ENCODE data around the gene PAPPA2.
"Not testable (repeated sequence)": the region's sequence is repeated elsewhere in the genome, so short reads cannot be mapped to it uniquely, and the experiment has no call there.

The PAPPA2 gene

GRCh38 chr1:176557543-176558258 is 94.7 kb downstream of the PAPPA2 start:
- H3K4me1 Mint-ChIP-seq: peaks cover 6% of the 10 kb centered on the region
- no peaks in the 10 kb centered on the region for H3K9me3 Mint-ChIP-seq

DNA sequence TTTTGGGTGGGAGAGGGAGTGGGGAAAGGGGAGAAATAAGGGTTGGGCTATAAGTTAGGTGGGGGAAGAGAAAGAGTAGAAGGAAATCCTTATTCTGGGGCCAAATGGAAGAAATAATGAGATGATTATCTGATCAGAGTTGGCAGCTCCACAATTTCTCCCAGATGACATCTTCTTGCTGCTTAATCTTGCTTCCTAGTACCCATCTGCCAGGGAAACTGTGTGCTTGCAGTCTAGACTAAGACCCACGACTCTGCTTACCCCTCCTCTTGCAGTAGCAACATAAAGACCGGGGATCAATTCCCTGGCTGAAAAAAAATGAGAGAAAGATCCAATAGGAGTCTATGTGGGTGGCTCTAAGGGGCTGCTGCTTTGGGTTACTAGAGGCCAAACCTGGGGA is 95.6 kb downstream of the PAPPA2 start:
- no peak for ATAC-seq

More at GRCh38 chr1:176557543-176558258, 94.7 kb downstream of the PAPPA2 start:
- Mint-ChIP-seq H3K36me3 (no peaks in the 10 kb centered on the region), H3K27ac (no peak overlapping the region), H3K4me3 (no peak overlapping the region), H3K27me3 (peaks cover 43% of the 10 kb centered on the region)
- no peak for ATAC-seq

DNA sequence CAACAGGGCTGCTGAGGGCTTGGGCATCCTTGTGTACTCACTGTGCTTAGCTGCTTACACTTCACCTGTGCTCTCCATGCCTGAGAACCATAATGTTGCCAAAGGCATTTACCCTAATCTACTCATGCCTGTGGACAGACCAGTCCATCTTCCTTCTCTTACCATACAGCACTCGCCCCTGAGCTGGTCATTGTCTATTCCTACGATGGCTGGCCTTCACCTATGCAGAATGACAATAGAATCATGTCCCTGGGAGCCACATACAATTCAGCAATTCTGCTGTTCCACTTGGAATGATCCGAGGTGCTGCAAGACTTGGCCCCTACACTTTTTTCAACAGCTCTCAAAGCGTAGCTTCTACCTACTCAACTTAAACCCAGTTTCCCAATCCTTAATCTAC is 96.5 kb downstream of the PAPPA2 start:
- peaks cover 6% of the 10 kb centered on the region for H3K4me1 Mint-ChIP-seq
- H3K36me3 Mint-ChIP-seq: no peaks in the 10 kb centered on the region
- no peak overlapping the region for H3K27ac Mint-ChIP-seq
- H3K9me3 Mint-ChIP-seq: no peaks in the 10 kb centered on the region
- H3K27me3 Mint-ChIP-seq: peaks cover 27% of the 10 kb centered on the region
- H3K4me3 Mint-ChIP-seq: no peak overlapping the region
- no peak for ATAC-seq

More for the DNA sequence above, 95.6 kb downstream of the PAPPA2 start:
- Mint-ChIP-seq H3K4me3 (no peak overlapping the region), H3K36me3 (no peaks in the 10 kb centered on the region), H3K4me1 (peaks cover 6% of the 10 kb centered on the region), H3K9me3 (no peaks in the 10 kb centered on the region), H3K27ac (no peak overlapping the region), H3K27me3 (peaks cover 34% of the 10 kb centered on the region)

DNA sequence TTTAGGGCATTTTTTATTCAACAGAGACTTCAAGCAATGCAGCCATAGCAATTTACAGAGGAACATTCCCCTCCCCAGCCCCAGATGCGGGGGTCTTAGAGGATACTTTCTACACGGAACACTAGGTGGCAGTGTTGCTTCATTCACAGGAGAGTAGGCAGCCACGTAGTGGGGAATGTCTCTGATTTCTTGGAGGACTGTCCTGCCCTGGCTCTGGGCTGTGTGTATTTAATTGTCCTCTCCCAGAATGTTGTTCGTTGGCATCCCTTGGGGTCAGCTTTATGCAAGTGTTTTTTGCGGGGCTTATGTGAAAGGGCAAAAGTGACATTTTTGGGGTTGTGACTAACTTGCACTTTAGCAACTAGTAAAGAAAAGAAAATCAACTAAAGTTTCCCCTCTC is 96.9 kb downstream of the PAPPA2 start:
- peaks cover 6% of the 10 kb centered on the region for H3K4me1 Mint-ChIP-seq
- peaks cover 24% of the 10 kb centered on the region for H3K27me3 Mint-ChIP-seq

DNA sequence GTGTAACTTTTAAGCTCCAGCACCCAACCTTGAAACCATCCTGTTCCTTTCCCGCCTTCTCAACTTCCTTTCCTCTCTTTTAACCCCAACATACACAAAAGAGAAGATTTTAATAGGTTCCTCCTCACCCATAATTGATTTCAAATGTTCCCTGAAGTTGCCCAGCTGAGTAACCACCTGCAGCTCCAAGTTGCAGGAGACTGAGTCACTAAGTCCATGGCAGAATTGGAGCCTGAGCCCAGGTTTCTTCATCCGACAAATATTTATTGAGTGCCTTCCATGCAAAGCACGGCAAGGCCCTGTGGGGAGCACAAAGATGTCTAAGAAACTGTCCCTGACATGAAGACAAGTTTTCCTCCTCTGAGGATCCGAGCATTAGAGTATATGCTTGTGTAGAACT is 97.7 kb downstream of the PAPPA2 start:
- no peak for ATAC-seq
- peaks cover 16% of the 10 kb centered on the region for H3K27me3 Mint-ChIP-seq
- H3K4me1 Mint-ChIP-seq: peaks cover 6% of the 10 kb centered on the region

More for the DNA sequence above, 96.9 kb downstream of the PAPPA2 start:
- Mint-ChIP-seq H3K36me3 (no peaks in the 10 kb centered on the region), H3K9me3 (no peaks in the 10 kb centered on the region), H3K4me3 (no peak overlapping the region), H3K27ac (no peak overlapping the region)
- peak; percentile 58 for ATAC-seq

GRCh38 chr1:176561761-176562160 is 98.8 kb downstream of the PAPPA2 start:
- H3K27ac Mint-ChIP-seq, H3K4me3 Mint-ChIP-seq, H3K36me3 Mint-ChIP-seq, ATAC-seq, H3K9me3 Mint-ChIP-seq, H3K4me1 Mint-ChIP-seq: not testable (repeated sequence)
- H3K27me3 Mint-ChIP-seq: peaks cover 11% of the 10 kb centered on the region

More for the DNA sequence above, 97.7 kb downstream of the PAPPA2 start:
- Mint-ChIP-seq H3K4me3 (no peak overlapping the region), H3K36me3 (no peaks in the 10 kb centered on the region), H3K27ac (no peak overlapping the region), H3K9me3 (no peaks in the 10 kb centered on the region)

DNA sequence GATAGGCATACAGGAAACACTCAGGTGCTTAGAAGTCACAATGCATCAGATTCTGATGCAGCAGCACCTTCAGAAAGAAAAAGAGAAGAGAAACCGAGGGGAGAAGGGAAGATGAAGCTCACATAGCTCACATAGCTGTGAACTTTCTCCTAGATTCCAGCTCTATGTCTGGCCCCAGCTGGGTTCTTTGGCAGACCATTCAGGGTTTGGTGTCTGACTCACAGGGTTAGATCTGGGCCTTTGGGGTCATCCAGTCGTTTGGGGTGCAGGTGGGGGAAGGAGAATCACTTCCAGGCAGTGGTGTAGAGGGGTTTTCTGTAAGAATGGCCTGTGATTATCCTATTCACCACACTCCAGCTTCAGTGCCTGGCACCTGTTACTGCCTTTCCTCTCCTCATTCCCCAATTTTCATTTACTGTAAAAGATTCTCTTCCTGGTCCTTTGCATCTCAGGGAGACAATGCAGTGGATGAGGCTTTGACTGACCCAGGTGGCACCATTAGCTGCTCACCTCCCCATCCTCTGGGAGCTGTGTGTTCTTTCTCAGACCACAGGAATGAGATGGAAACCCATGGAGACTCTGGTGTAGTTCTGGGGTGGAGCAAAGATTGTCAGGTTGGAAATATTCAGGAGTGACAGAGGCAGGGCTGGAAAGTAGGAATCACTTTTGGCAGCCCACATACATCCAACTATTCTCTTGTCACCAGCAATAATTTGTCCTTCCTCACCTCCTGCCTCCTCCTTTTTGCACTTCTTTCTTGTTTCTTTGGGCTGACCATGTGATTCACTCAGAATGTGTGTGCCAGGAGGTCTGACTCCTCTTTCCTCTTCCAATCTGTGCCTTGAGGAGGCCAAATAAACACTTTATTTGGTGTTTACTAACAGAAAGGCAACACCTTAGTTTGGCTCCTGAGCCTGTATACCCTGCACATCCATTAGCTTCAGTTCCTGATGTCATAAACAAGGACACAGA is 103.3 kb downstream of the PAPPA2 start:
- no peak overlapping the region for H3K27ac Mint-ChIP-seq
- no peaks in the 10 kb centered on the region for H3K9me3 Mint-ChIP-seq
- H3K36me3 Mint-ChIP-seq: no peaks in the 10 kb centered on the region
- H3K27me3 Mint-ChIP-seq: peaks cover 7% of the 10 kb centered on the region
- H3K4me1 Mint-ChIP-seq: no peaks in the 10 kb centered on the region
- ATAC-seq: no peak
- no peak overlapping the region for H3K4me3 Mint-ChIP-seq

- Mint-ChIP-seq H3K27me3 (peaks cover 10% of the 10 kb centered on the region), H3K27ac (no peak overlapping the region), H3K36me3 (no peaks in the 10 kb centered on the region), H3K4me1 (no peaks in the 10 kb centered on the region), H3K4me3 (no peak overlapping the region), H3K9me3 (no peaks in the 10 kb centered on the region)
- no peak for ATAC-seq
Measured at GRCh38 chr1:176567190-176567794, 104.3 kb downstream of the PAPPA2 start.

- H3K36me3 Mint-ChIP-seq: no peaks in the 10 kb centered on the region
- no peak overlapping the region for H3K4me3 Mint-ChIP-seq
- H3K27ac Mint-ChIP-seq: no peak overlapping the region
- peaks cover 10% of the 10 kb centered on the region for H3K27me3 Mint-ChIP-seq
- H3K4me1 Mint-ChIP-seq: no peaks in the 10 kb centered on the region
- H3K9me3 Mint-ChIP-seq: no peaks in the 10 kb centered on the region
- no peak for ATAC-seq
Measured at GRCh38 chr1:176568185-176568584, 105.2 kb downstream of the PAPPA2 start.

DNA sequence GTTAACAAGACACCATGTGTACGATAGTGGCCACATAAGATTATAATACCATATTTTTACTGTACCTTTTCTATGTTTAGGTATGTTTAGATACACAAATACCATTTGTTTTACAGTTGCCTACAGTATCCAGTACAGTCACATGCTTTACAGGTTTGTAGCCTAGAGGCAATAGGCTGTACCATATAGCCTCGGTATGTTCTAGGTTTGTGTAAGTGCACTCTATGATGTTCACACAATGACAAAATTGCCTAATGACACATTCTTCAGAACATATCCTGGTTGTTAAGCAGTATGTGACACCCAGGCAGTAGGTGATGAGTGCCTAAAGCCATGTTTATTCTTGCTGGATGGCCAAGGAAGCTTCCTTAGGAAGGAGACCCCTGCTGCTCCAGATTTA is 111.8 kb downstream of the PAPPA2 start:
- Mint-ChIP-seq H3K27me3 (peaks cover 10% of the 10 kb centered on the region), H3K4me1 (no peaks in the 10 kb centered on the region), H3K27ac (no peak overlapping the region), H3K36me3 (no peaks in the 10 kb centered on the region), H3K4me3 (no peak overlapping the region), H3K9me3 (no peaks in the 10 kb centered on the region)
- ATAC-seq: no peak

GRCh38 chr1:176575991-176576390 is 113.0 kb downstream of the PAPPA2 start:
- H3K4me3 Mint-ChIP-seq: no peak overlapping the region
- H3K4me1 Mint-ChIP-seq: no peaks in the 10 kb centered on the region
- ATAC-seq: no peak
- no peaks in the 10 kb centered on the region for H3K36me3 Mint-ChIP-seq
- H3K27ac Mint-ChIP-seq: no peak overlapping the region
- no peaks in the 10 kb centered on the region for H3K9me3 Mint-ChIP-seq
- peaks cover 6% of the 10 kb centered on the region for H3K27me3 Mint-ChIP-seq

GRCh38 chr1:176576670-176577069 is 113.7 kb downstream of the PAPPA2 start:
- Mint-ChIP-seq H3K9me3 (no peaks in the 10 kb centered on the region), H3K27me3 (no peaks in the 10 kb centered on the region), H3K4me1 (no peaks in the 10 kb centered on the region), H3K36me3 (no peaks in the 10 kb centered on the region), H3K4me3 (no peak overlapping the region), H3K27ac (no peak overlapping the region)
- ATAC-seq: no peak

- H3K27me3 Mint-ChIP-seq: no peaks in the 10 kb centered on the region
- no peak overlapping the region for H3K4me3 Mint-ChIP-seq
Measured at GRCh38 chr1:176577646-176578197, 114.7 kb downstream of the PAPPA2 start.

DNA sequence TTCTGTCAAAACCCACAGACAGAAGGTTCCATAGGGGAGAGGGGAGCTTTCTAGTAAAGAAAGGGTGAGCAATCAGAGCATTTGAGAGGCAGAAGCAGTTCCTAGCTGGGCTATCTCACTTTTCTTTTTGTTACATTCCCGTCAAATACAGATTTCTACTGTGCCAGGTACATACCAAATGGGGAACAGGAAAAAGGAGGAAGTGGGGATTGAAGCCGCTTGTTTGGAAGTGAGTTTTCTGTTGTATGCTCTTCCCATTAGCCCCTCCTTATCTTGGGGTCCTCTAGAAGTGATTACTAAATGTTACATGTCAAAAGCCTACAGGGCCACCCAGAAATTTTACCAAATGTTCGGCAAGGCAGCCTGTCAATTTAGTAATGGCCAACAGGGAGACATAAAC is 116.1 kb downstream of the PAPPA2 start:
- no peaks in the 10 kb centered on the region for H3K4me1 Mint-ChIP-seq
- no peaks in the 10 kb centered on the region for H3K36me3 Mint-ChIP-seq
- H3K27me3 Mint-ChIP-seq: no peaks in the 10 kb centered on the region
- H3K4me3 Mint-ChIP-seq: no peak overlapping the region
- H3K27ac Mint-ChIP-seq: no peak overlapping the region
- ATAC-seq: no peak
- no peaks in the 10 kb centered on the region for H3K9me3 Mint-ChIP-seq

More at GRCh38 chr1:176577646-176578197, 114.7 kb downstream of the PAPPA2 start:
- Mint-ChIP-seq H3K9me3 (no peaks in the 10 kb centered on the region), H3K27ac (no peak overlapping the region), H3K36me3 (no peaks in the 10 kb centered on the region), H3K4me1 (no peaks in the 10 kb centered on the region)
- no peak for ATAC-seq

- H3K4me1 Mint-ChIP-seq: no peaks in the 10 kb centered on the region
- no peak overlapping the region for H3K27ac Mint-ChIP-seq
- no peak for ATAC-seq
- no peaks in the 10 kb centered on the region for H3K9me3 Mint-ChIP-seq
- H3K27me3 Mint-ChIP-seq: no peaks in the 10 kb centered on the region
- no peaks in the 10 kb centered on the region for H3K36me3 Mint-ChIP-seq
- H3K4me3 Mint-ChIP-seq: no peak overlapping the region
Measured at GRCh38 chr1:176595217-176595616, 132.2 kb downstream of the PAPPA2 start.

All from stimulated activated memory B cell treated with anti-CD40 and anti-IgM and Interleukin-4, amounts not matched to agents 10 μg/mL and 1 μg/mL and 100 μg/mL, for 72 hours (primary cell).